Bronchial epithelial cell (primary cell): ENCODE measurements around the gene GSG1L. TPM values are rescaled to one million over a fixed set of nuclear protein-coding genes. Genes with fewer than 3 reads are reported as not detected.

Experiments
- DNase-seq: peaks from one replicate; pipeline ENCODE4 v3.0.0-alpha.2; 2010; ENCODE audit warnings: low read depth
- FAIRE-seq: peaks from 2 replicates; lab custom pipeline; 2011; peaks lifted over from hg19 to GRCh38; lab: Jason Lieb, UNC
- H3K27me3 ChIP-seq: 2 replicates; pipeline ENCODE4 v1.5.1; 2011; ENCODE audit warnings: low read length; ENCODE audit not compliant: control insufficient read depth, insufficient read depth
- H3K36me3 ChIP-seq: 2 replicates; pipeline ENCODE4 v1.5.1; 2011; ENCODE audit warnings: low read length; ENCODE audit not compliant: control insufficient read depth, insufficient read depth
- H3K4me3 ChIP-seq: 2 replicates; pipeline ENCODE4 v1.5.1; 2011; ENCODE audit warnings: mild to moderate bottlenecking, low read depth, low read length, control low read depth
- CTCF ChIP-seq: IDR thresholded peaks from 2 replicates; pipeline ENCODE4 v1.5.1; 2011; ENCODE audit warnings: mild to moderate bottlenecking, moderate library complexity, low read length, control low read depth, inconsistent platforms; ENCODE audit not compliant: insufficient read depth, severe bottlenecking
- total RNA-seq: library from RNA; depleted of rRNA; stranded (reverse); fragments of >200 nt; gene quantifications from 2 replicates; pipeline ENCODE4 v1.2.1, GENCODE V29; 2014

GSG1L gene
- total RNA-seq, 1 donor from 2014 or later, result not detected

GRCh38 chr16:28001642-28002041 is 61.9 kb downstream of the GSG1L start:
- H3K27me3 ChIP-seq, result no peaks in the 10 kb centered on the region
- TF ChIP-seq CTCF, result no peak
- no peak for FAIRE-seq
- H3K4me3 ChIP-seq, result no peak overlapping the region
- DNase-seq, result no peak
- H3K36me3 ChIP-seq, result no peaks in the 10 kb centered on the region

- peak; percentile 43 for FAIRE-seq
- Histone ChIP-seq H3K36me3 (no peaks in the 10 kb centered on the region), H3K27me3 (no peaks in the 10 kb centered on the region), H3K4me3 (no peak overlapping the region)
- no peak for TF ChIP-seq CTCF
- DNase-seq, result no peak
Observed at GRCh38 chr16:28001184-28001583, 62.3 kb downstream of the GSG1L start.

GRCh38 chr16:28000314-28001169 is 63.0 kb downstream of the GSG1L start:
- Histone ChIP-seq H3K27me3 (no peaks in the 10 kb centered on the region), H3K4me3 (no peak overlapping the region), H3K36me3 (no peaks in the 10 kb centered on the region)
- DNase-seq (no peak), FAIRE-seq (no peak)
- no peak for TF ChIP-seq CTCF

- no peak for TF ChIP-seq CTCF
- no peaks in the 10 kb centered on the region for H3K36me3 ChIP-seq
- no peak for FAIRE-seq
- DNase-seq, result peak; percentile 17
- H3K27me3 ChIP-seq, result no peaks in the 10 kb centered on the region
- H3K4me3 ChIP-seq, result no peak overlapping the region
Observed at GRCh38 chr16:27999687-28000086, 63.8 kb downstream of the GSG1L start.

- Histone ChIP-seq H3K27me3 (no peaks in the 10 kb centered on the region), H3K4me3 (no peak overlapping the region), H3K36me3 (no peaks in the 10 kb centered on the region)
- FAIRE-seq (no peak), DNase-seq (no peak)
- no peak for TF ChIP-seq CTCF
Observed at GRCh38 chr16:27995378-27995777, 68.1 kb downstream of the GSG1L start.

GRCh38 chr16:27994686-27995085 is 68.8 kb downstream of the GSG1L start:
- TF ChIP-seq CTCF, result no peak
- H3K4me3 ChIP-seq, result no peak overlapping the region
- no peaks in the 10 kb centered on the region for H3K36me3 ChIP-seq
- FAIRE-seq (no peak), DNase-seq (no peak)
- H3K27me3 ChIP-seq, result no peaks in the 10 kb centered on the region
